ENCODE measurements around the gene MBTD1. TPM values are rescaled to one million over a fixed set of nuclear protein-coding genes. Genes with fewer than 3 reads are reported as not detected.

The MBTD1 gene
- total RNA-seq, 4 donors from 2014 or later, result 17.3 to 26.9 (median 24.3) TPM

DNA sequence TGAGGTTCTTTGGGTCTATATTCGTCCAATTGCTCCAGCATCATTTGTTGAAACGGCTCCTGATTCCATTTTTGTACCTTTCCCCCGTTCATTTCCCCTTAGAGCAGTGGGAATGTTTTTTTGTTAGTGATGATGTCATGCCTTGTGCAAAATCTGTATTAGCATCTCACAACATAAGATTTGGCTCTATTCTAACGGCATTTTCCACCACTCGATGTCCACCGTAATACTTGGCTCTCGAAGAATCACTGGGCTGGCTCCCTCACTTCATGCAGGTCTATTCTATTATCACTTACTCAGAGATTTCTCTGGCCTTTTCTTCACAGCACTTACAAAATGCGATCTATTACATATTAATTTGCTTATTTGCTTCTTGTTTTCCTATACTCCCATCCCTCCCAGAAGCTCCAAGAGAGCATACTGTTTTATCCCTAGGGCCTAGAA is 107.1 kb downstream of the MBTD1 start:
- 10 to 11% methylated on average over 8 of the region's 8 CpGs for WGBS, 2 donors
- H3K4me3 ChIP-seq (replicated peaks in 1 of 3), result peak overlapping the region in 1 of 3 donors; percentile 36
- no peak for TF ChIP-seq POLR2A (IDR thresholded peaks at IDR 0.05)
- TF ChIP-seq, protein P1, sequence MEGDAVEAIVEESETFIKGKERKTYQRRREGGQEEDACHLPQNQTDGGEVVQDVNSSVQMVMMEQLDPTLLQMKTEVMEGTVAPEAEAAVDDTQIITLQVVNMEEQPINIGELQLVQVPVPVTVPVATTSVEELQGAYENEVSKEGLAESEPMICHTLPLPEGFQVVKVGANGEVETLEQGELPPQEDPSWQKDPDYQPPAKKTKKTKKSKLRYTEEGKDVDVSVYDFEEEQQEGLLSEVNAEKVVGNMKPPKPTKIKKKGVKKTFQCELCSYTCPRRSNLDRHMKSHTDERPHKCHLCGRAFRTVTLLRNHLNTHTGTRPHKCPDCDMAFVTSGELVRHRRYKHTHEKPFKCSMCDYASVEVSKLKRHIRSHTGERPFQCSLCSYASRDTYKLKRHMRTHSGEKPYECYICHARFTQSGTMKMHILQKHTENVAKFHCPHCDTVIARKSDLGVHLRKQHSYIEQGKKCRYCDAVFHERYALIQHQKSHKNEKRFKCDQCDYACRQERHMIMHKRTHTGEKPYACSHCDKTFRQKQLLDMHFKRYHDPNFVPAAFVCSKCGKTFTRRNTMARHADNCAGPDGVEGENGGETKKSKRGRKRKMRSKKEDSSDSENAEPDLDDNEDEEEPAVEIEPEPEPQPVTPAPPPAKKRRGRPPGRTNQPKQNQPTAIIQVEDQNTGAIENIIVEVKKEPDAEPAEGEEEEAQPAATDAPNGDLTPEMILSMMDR (IDR thresholded peaks at IDR 0.05), result no peak
- intact Hi-C loops (cut with DNase I), result loop anchor here (5.0 kb wide), 1 partner anchor 150 kb away; no protein-coding TSS in a partner anchor
- H3K4me1 ChIP-seq, result peaks cover 14 to 16% of the 10 kb centered on the region in 2 donors
- H3K9me3 ChIP-seq, result no peaks in the 10 kb centered on the region
- H3K27me3 ChIP-seq, result no peaks in the 10 kb centered on the region
- H3K27ac ChIP-seq, result peak overlapping the region; percentile 88 to 95 (median 89)
- peak; percentile 18 to 48 for DNase-seq
- no peaks in the 10 kb centered on the region for H3K36me3 ChIP-seq

DNA sequence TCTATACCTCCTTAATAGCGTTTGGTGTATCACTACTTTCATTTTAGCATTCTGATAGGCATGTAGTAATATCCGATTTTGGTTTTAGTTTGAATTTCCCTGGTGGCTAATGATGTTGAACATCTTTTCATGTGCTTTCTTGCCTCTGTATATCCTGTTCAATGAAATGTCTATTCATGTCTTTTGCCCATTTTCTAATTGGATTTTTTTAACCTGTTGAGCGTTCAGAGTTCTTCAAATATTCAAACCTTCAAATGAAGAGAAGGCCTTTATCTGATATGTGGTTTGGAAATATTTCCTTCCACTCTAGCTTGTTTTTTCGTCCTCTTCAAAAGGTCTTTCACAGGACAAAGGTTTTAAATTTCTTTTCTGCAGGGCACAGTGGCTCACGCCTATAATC is 108.9 kb downstream of the MBTD1 start:
- 90 to 92% methylated on average over 5 of the region's 5 CpGs for WGBS, 2 donors
- no peak for TF ChIP-seq POLR2A (IDR thresholded peaks at IDR 0.05)
- TF ChIP-seq, protein P1 (IDR thresholded peaks at IDR 0.05), result no peak
- Histone ChIP-seq H3K4me3 (replicated peaks in 1 of 3) (no peak overlapping the region), H3K36me3 (no peaks in the 10 kb centered on the region), H3K27me3 (no peaks in the 10 kb centered on the region), H3K9me3 (no peaks in the 10 kb centered on the region), H3K27ac (no peak overlapping the region), H3K4me1 (peaks cover 14 to 16% of the 10 kb centered on the region in 2 donors)
- no peak for DNase-seq
- intact Hi-C loops (cut with DNase I), result loop anchor here (5.0 kb wide), 1 partner anchor 149 kb away; no protein-coding TSS in a partner anchor

DNA sequence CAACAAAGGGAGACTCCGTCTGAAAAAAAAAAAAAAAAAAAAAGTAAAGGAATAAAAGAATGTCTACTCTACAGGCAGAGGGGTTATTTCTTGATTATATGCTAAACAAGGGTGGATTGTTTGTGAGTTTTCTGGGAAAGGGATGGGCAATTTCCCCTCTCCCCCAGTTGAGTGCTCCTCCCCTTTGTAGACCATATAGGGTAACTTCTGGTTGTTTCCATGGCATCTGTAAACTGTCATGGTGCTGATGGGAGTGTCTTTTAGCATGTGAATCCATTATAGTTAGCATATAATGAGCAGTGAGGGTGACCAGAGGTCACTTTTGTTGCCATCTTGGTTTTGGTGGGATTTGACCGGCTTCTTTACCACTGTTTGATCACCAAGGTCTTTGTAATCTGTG is 110.7 kb downstream of the MBTD1 start:
- Histone ChIP-seq H3K9me3 (no peaks in the 10 kb centered on the region), H3K4me3 (replicated peaks in 1 of 3) (no peak overlapping the region), H3K36me3 (no peaks in the 10 kb centered on the region), H3K27ac (no peak overlapping the region), H3K4me1 (peaks cover 9 to 10% of the 10 kb centered on the region in 2 donors), H3K27me3 (no peaks in the 10 kb centered on the region)
- intact Hi-C loops (cut with DNase I), result no loop called here
- no peak for DNase-seq
- WGBS, 2 donors, result 93 to 98% methylated on average over 2 of the region's 2 CpGs
- TF ChIP-seq POLR2A (IDR thresholded peaks at IDR 0.05), result no peak
- TF ChIP-seq, protein P1 (IDR thresholded peaks at IDR 0.05), result no peak

DNA sequence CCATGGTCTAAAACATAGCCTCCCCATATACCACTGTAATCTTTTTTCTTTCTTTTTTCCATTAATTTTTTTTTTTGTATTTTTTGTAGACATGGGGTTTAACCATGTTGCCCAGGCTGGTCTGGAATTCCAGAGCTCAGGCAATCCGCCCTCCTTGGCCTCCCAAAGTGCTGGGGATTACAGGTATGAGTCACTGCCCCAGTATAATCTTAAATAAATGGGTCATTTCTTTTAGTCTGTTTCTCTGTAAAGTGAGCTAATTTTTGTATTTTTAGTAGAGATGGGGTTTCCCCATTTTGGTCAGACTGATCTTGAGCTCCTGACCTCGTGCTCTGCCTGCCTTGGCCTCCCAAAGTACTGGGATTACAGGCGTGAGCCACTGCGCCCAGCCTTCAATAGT is 112.2 kb downstream of the MBTD1 start:
- H3K9me3 ChIP-seq, result no peaks in the 10 kb centered on the region
- no peak for DNase-seq
- intact Hi-C loops (cut with DNase I), result no loop called here
- no peaks in the 10 kb centered on the region for H3K27me3 ChIP-seq
- no peak for TF ChIP-seq POLR2A (IDR thresholded peaks at IDR 0.05)
- TF ChIP-seq, protein P1 (IDR thresholded peaks at IDR 0.05), result no peak
- H3K4me1 ChIP-seq, result peaks cover 3 to 4% of the 10 kb centered on the region in 2 donors
- H3K4me3 ChIP-seq (replicated peaks in 1 of 3), result no peak overlapping the region
- WGBS, 2 donors, result 85 to 89% methylated on average over 4 of the region's 4 CpGs
- H3K36me3 ChIP-seq, result no peaks in the 10 kb centered on the region
- H3K27ac ChIP-seq, result no peak overlapping the region

DNA sequence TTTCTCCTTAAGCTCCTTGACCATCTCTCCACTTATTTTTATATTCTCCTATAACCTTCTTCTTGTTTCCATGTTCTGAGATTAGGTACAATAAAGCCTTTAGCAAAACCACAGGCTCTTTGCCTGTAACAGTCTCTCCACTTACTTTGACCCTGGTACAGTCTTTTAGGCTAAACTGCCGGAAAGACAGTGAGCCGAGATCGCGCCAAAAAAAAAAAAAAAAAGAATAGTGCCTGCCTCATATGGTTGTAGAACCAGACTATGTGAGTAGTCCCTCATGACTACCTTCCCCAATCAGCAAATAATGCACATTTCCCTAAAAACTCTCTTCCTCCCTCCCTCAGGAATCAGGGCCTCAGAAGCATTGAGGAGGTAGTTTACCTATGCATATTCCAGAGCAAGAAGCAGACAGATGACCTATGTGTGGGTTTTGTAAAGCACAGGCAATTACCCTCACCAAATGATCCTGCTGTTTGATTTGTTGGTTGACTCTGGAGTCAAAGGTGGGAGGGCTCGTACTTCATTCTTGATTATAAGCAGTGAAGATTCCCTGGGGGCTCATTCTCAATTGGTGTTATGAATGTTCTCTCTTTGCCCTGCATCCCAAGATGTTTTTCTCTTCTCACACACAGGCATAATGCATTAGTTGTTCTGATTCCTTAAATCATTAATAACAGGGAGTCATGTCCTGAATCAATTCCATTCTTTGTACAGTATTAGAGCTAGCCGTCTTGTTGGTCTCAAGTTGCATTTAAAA is 115.4 kb downstream of the MBTD1 start:
- Histone ChIP-seq H3K4me1 (no peaks in the 10 kb centered on the region), H3K9me3 (no peaks in the 10 kb centered on the region), H3K36me3 (no peaks in the 10 kb centered on the region), H3K27me3 (no peaks in the 10 kb centered on the region), H3K4me3 (replicated peaks in 1 of 3) (no peak overlapping the region), H3K27ac (no peak overlapping the region)
- DNase-seq, result no peak
- 73 to 75% methylated on average over 6 of the region's 6 CpGs for WGBS, 2 donors
- TF ChIP-seq POLR2A (IDR thresholded peaks at IDR 0.05), result no peak
- TF ChIP-seq, protein P1 (IDR thresholded peaks at IDR 0.05), result no peak
- intact Hi-C loops (cut with DNase I), result no loop called here
